GM19468 (cell line): Measurements from ENCODE around the gene RBBP8NL.

Source experiments
- ATAC-seq: cut with Tn5 transposase; IDR thresholded peaks from one replicate; pipeline ENCODE4 v1.9.1; 2021; ENCODE audit warnings: mild to moderate bottlenecking, moderate library complexity, moderate number of reproducible peaks; ENCODE audit not compliant: unreplicated experiment; ENCODE audit errors: extremely low read depth

The RBBP8NL gene

GRCh38 chr20:62409931-62410745, 17.2 kb downstream of the RBBP8NL start:
- ATAC-seq, result no peak

- ATAC-seq, result no peak
Observed at GRCh38 chr20:62409086-62409853, 18.1 kb downstream of the RBBP8NL start.

GRCh38 chr20:62408640-62409039, 18.7 kb downstream of the RBBP8NL start:
- no peak for ATAC-seq

GRCh38 chr20:62408055-62408454, 19.3 kb downstream of the RBBP8NL start:
- no peak for ATAC-seq

GRCh38 chr20:62407221-62407992, 19.9 kb downstream of the RBBP8NL start, which contains the start of gene CABLES2:
Gene CABLES2 (minus strand): TSS chr20:62407285. CDS start chr20:62407276, 9 bp downstream.
- ATAC-seq, result peak; percentile 80

- ATAC-seq, result no peak
Observed at GRCh38 chr20:62406635-62407176, 20.6 kb downstream of the RBBP8NL start.

- no peak for ATAC-seq
Observed at GRCh38 chr20:62405981-62406513, 21.3 kb downstream of the RBBP8NL start.

GRCh38 chr20:62405108-62405980, 22.0 kb downstream of the RBBP8NL start:
- ATAC-seq, result no peak

- no peak for ATAC-seq
Observed at GRCh38 chr20:62404761-62405107, 22.6 kb downstream of the RBBP8NL start.

- no peak for ATAC-seq
Observed at GRCh38 chr20:62404112-62404665, 23.1 kb downstream of the RBBP8NL start.

GRCh38 chr20:62403331-62403730, 24.0 kb downstream of the RBBP8NL start:
- no peak for ATAC-seq

- ATAC-seq, result no peak
Observed at GRCh38 chr20:62402456-62403150, 24.7 kb downstream of the RBBP8NL start.

GRCh38 chr20:62401331-62401779, 26.0 kb downstream of the RBBP8NL start:
- no peak for ATAC-seq

- ATAC-seq, result no peak
Observed at GRCh38 chr20:62400541-62400940, 26.8 kb downstream of the RBBP8NL start.

GRCh38 chr20:62400021-62400420, 27.3 kb downstream of the RBBP8NL start:
- ATAC-seq, result no peak

GRCh38 chr20:62398120-62398821, 29.1 kb downstream of the RBBP8NL start:
- ATAC-seq, result no peak

- ATAC-seq, result no peak
Observed at GRCh38 chr20:62396367-62397239, 30.7 kb downstream of the RBBP8NL start.
